Uterus (tissue), 4 donors: ENCODE data around the gene NT5C1A. TPM values are rescaled to one million over a fixed set of nuclear protein-coding genes. Genes with fewer than 3 reads are reported as not detected.

Experiments used
- DNase-seq, 2 donors: peaks; one replicate each; pipeline ENCODE4 v3.0.0-alpha.2; 2019 to 2020
- H3K27ac ChIP-seq, 2 donors: fragments of 200-600 bp; sonication (generic); 1 replicate in 1 of 2; 2 replicates in 1 of 2; pipeline ENCODE4 v1.5.1; 2016 to 2018
- H3K27me3 ChIP-seq, 2 donors: fragments of 200-600 bp; sonication (generic); one replicate each; pipeline ENCODE4 v1.5.1; 2018 to 2019; ENCODE audit warnings: control low read depth in 1 of 2
- H3K36me3 ChIP-seq, 2 donors: fragments of 200-600 bp; sonication (generic); one replicate each; pipeline ENCODE4 v1.5.1; 2019; ENCODE audit warnings: control low read depth in 1 of 2
- H3K4me1 ChIP-seq, 2 donors: fragments of 200-600 bp; sonication (generic); one replicate each; pipeline ENCODE4 v1.5.1; 2018 to 2019; ENCODE audit warnings: control low read depth in 1 of 2
- H3K4me3 ChIP-seq, 2 donors: fragments of 200-600 bp; sonication (generic); 1 replicate in 1 of 2; 2 replicates in 1 of 2; pipeline ENCODE4 v1.5.1; 2018 to 2019; ENCODE audit warnings: mild to moderate bottlenecking in 1 of 2
- H3K9me3 ChIP-seq, 2 donors: fragments of 200-600 bp; sonication (generic); one replicate each; pipeline ENCODE4 v1.5.1; 2019; ENCODE audit warnings: control low read depth in 1 of 2
- CTCF ChIP-seq, 4 experiments: fragments of 200-600 bp in 2 of 4; fragments of 450-650 bp in 2 of 4; sonication (generic) in 2 of 4; IDR thresholded peaks; one replicate each; pipeline ENCODE4 v1.5.1; 2016 to 2019; ENCODE audit warnings: antibody characterized with exemption in 4 of 4, mild to moderate bottlenecking in 2 of 4, moderate library complexity in 1 of 4
- POLR2A ChIP-seq, 2 donors: fragments of 450-650 bp; IDR thresholded peaks; one replicate each; pipeline ENCODE4 v1.6.1; 2016; ENCODE audit warnings: antibody characterized with exemption in 2 of 2, mild to moderate bottlenecking in 1 of 2, moderate library complexity in 1 of 2
- intact Hi-C: fragments of 100-400 bp; cut with DNase I; formaldehyde crosslinking; loops from one replicate; pipeline ENCODE4 v1.15.1; 2023; ENCODE audit warnings: low total_unique reads
- total RNA-seq, 4 donors: library from RNA; depleted of rRNA in 3 of 4; stranded (reverse); fragments of >200 nt in 3 of 4; gene quantifications; one replicate each; pipeline versions ENCODE4 v1.1.0 to v1.2.4, GENCODE V29; 2014 to 2023
- donor health status: DM: yes; HTN: yes; CAD: no.

Gene NT5C1A
- total RNA-seq, 4 donors from 2014 or later, result 1.1 to 1.8 TPM; not detected in 2

DNA sequence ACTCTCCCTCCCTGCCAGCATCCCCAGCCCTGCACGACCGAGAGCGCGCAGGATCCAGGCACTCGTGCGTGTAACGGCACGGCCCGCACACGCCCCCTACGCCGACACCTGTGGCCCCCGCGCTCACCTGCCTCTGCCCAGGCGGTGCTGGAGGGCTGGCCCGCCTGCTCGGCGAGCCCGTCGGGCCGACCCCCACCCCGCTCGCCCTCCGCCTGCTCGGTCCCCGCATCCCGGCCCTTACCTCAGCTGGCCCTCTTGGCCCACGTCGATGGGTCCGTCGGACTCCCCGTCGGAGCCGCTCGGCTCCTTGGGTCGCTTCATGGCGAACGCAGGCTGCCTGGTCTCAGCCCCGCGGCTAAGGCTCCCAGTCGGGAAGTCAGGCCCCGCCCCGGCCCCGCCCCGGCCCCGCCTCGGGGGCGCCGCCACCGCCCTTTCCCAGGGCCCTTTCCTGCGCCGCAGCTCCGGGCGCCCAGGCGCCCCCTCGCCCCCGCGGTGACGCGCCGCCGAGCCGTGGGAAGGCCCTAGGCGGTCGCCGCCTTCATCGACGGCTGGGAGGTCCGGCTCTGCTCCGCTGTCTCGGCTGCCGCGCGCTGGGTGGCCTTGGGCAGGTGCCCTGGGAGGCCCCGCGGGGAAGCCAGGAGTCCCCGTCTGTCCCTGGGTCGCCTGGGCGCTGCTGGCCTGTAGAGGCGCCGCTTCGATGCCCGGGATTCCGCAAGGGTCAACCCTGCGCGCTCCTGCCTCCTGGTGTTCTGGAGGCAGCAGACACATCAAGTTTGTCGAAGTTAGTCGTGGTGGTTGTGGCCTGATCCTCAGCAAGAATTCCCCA is 32.4 kb downstream of the NT5C1A start, which contains the start of gene HEYL:
TSS of gene HEYL (minus strand) at position 339 of the 826 bp plus-strand sequence. CDS start at position 321, 18 bp downstream.
- peak; percentile 73 to 90 for DNase-seq
- Histone ChIP-seq H3K27ac (peak within 1 kb of the TSS; percentile 76 to 87), H3K9me3 (no peaks in the 10 kb centered on the region), H3K4me1 (no peaks in the 10 kb centered on the region), H3K27me3 (no peaks in the 10 kb centered on the region), H3K36me3 (no peaks in the 10 kb centered on the region), H3K4me3 (peak within 1 kb of the TSS; percentile 41 to 66)
- intact Hi-C loops, result no loop called here
- peak; percentile 25 to 65 (median 42) for TF ChIP-seq CTCF (IDR thresholded peaks at IDR 0.05)
- TF ChIP-seq POLR2A (IDR thresholded peaks at IDR 0.05), result peak in 1 of 2 donors; percentile 48

DNA sequence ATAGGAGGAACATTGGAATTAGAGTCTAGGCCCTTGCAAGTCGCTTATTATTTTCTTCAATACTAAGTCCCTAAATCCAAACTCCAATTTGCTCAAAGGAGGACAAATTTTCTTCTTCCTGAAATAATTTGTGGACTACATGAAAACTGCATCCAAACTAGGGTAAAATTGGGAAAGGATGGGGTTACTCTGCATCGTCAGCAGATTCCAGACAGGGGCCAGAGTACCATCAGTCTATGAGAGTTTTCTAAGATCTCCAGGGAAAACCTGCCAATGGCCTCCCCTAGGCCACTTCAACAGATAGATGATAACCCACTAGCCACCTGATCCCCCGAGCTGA is 33.0 kb downstream of the NT5C1A start:
- intact Hi-C loops, result no loop called here
- Histone ChIP-seq H3K27me3 (no peaks in the 10 kb centered on the region), H3K4me3 (peak overlapping the region; percentile 41 to 66), H3K9me3 (no peaks in the 10 kb centered on the region), H3K27ac (peak overlapping the region; percentile 76 to 87), H3K36me3 (no peaks in the 10 kb centered on the region), H3K4me1 (no peaks in the 10 kb centered on the region)
- DNase-seq, result no peak
- TF ChIP-seq POLR2A (IDR thresholded peaks at IDR 0.05) (no peak), CTCF (IDR thresholded peaks at IDR 0.05) (no peak)

DNA sequence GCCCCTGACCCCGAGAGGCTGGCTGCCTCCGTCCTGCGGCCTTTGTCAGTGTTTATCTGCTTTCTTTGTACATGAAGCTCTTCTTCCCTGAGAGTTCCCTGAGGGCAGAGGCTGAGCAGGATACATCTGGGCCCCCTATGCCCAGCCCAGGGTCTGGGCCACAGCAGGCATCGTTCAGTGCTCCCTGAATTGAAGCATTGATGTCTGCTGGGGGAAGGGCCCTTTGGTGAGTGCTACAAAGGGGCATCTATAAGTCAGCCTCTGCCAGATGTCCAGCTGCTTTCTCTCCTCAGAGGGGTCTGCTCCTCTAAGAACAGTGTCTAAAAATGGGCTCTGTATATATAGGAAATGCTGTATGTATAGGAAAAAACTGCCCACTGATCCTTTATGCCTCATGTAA is 34.5 kb downstream of the NT5C1A start:
- H3K36me3 ChIP-seq, result no peaks in the 10 kb centered on the region
- peak overlapping the region; percentile 76 to 87 for H3K27ac ChIP-seq
- peaks cover 4% of the 10 kb centered on the region in 2 donors for H3K4me1 ChIP-seq
- no peak for DNase-seq
- TF ChIP-seq CTCF (IDR thresholded peaks at IDR 0.05), result no peak
- TF ChIP-seq POLR2A (IDR thresholded peaks at IDR 0.05), result no peak
- no peaks in the 10 kb centered on the region for H3K9me3 ChIP-seq
- intact Hi-C loops, result no loop called here
- H3K27me3 ChIP-seq, result no peaks in the 10 kb centered on the region
- peak overlapping the region; percentile 9 to 41 for H3K4me3 ChIP-seq

- H3K36me3 ChIP-seq, result no peaks in the 10 kb centered on the region
- H3K9me3 ChIP-seq, result no peaks in the 10 kb centered on the region
- H3K4me1 ChIP-seq, result peaks cover 4% of the 10 kb centered on the region in 2 donors
- intact Hi-C loops, result no loop called here
- H3K27me3 ChIP-seq, result no peaks in the 10 kb centered on the region
- no peak overlapping the region for H3K4me3 ChIP-seq
- no peak for DNase-seq
- peak overlapping the region; percentile 76 to 87 for H3K27ac ChIP-seq
- no peak for TF ChIP-seq CTCF (IDR thresholded peaks at IDR 0.05)
- TF ChIP-seq POLR2A (IDR thresholded peaks at IDR 0.05), result no peak
Measured at GRCh38 chr1:39635871-39636210, 36.1 kb downstream of the NT5C1A start.

DNA sequence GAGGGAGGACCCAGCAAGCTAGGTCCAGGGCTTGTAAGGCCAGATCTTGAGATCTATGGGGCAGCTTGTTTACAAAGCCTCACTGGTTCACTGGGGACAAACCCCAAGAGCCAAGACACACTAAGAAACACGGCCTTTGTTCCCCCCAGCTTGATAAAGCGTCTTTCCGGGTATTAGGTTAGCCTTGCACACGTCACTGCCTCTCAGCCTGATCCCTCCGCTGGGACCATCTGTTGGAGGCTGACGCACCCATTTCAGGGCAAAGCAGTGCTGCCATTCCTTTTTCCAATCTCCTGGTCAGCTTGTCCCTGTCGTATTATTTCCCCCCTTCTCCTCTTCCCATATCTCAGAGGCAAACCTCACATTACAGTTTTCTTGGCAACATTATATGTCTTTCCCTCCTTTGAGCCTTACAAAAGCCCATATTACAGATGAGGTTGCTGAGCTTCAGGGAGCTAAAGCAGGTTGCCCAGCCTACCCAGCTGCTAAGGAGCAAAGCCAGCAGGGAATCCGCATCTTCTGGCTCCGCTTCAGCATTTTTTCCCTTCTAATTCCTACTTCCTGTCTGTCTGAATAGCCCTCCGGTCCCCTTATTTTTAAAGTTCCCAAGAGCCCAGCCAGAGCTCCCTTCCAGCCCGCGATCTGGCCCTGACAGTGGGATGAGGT is 36.6 kb downstream of the NT5C1A start:
- Histone ChIP-seq H3K27ac (peak overlapping the region; percentile 76 to 87), H3K36me3 (no peaks in the 10 kb centered on the region), H3K4me1 (peaks cover 4% of the 10 kb centered on the region in 2 donors), H3K4me3 (no peak overlapping the region), H3K27me3 (no peaks in the 10 kb centered on the region), H3K9me3 (no peaks in the 10 kb centered on the region)
- DNase-seq, result peak in 1 of 2 donors; percentile 50
- TF ChIP-seq CTCF (IDR thresholded peaks at IDR 0.05) (no peak), POLR2A (IDR thresholded peaks at IDR 0.05) (no peak)
- intact Hi-C loops, result no loop called here
